ENCODE results near the gene ITM2B.
"Not testable (repeated sequence)": the region's sequence is repeated elsewhere in the genome, so short reads cannot be mapped to it uniquely, and the experiment has no call there.

The ITM2B gene

GRCh38 chr13:48214519-48215121, 18.4 kb upstream of the ITM2B start:
- H3K4me3 ChIP-seq (IDR thresholded peaks at IDR 0.05; ENCODE audit: insufficient read depth, low read depth, low read length), result no peak overlapping the region
- no peak overlapping the region for H3K9ac ChIP-seq
- TF ChIP-seq CTCF (conservative IDR thresholded peaks at IDR 0.05; ENCODE audit: low read depth, low read length), result no peak
- no peaks in the 10 kb centered on the region for H3K4me1 ChIP-seq (ENCODE audit: low read depth, poor library complexity, severe bottlenecking)
- H3K27ac ChIP-seq, result no peak overlapping the region
- H3K4me2 ChIP-seq, result no peak overlapping the region
- H3K79me2 ChIP-seq (ENCODE audit: insufficient read depth, low read depth), result no peaks in the 10 kb centered on the region
- H3K36me3 ChIP-seq (ENCODE audit: insufficient read depth), result no peaks in the 10 kb centered on the region
- no peaks in the 10 kb centered on the region for H3K27me3 ChIP-seq (ENCODE audit: insufficient read depth, low read depth)
- no peaks in the 10 kb centered on the region for H4K20me1 ChIP-seq (ENCODE audit: insufficient read depth)
- no peak overlapping the region for H2AFZ ChIP-seq (ENCODE audit: low read depth)

- H4K20me1 ChIP-seq (ENCODE audit: insufficient read depth); H3K27ac ChIP-seq; H3K36me3 ChIP-seq (ENCODE audit: insufficient read depth); H3K4me2 ChIP-seq; H3K79me2 ChIP-seq (ENCODE audit: insufficient read depth, low read depth); H3K4me3 ChIP-seq (IDR thresholded peaks at IDR 0.05; ENCODE audit: insufficient read depth, low read depth, low read length); H3K27me3 ChIP-seq (ENCODE audit: insufficient read depth, low read depth); H2AFZ ChIP-seq (ENCODE audit: low read depth); H3K4me1 ChIP-seq (ENCODE audit: low read depth, poor library complexity, severe bottlenecking); H3K9ac ChIP-seq: not testable (repeated sequence)
These were observed 17.3 kb upstream of the ITM2B start for GRCh38 chr13:48215511-48216203.

DNA sequence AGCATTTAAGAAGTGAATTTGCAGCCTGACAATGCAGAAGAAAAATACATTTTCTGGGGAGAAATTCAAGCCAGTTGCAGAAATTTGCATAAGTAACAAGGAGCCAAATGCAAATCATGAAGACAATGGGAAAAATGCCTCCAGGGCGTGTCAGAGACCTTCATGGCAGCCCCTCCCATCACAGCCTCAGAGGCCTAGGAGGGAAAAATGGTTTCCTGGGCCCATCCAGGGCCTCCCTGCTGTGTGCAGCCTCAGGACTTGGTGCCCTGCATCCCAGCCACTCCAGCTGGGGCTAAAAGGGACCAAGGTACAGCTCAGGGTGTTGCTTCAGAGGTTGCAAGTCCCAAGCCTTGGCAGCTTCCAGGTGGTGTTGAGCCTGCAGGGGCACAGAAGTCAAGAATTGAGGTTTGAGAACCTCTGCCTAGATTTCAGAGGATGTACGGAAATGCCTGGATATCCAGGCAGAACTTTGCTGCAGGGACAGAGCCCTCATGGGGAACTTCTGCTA, 16.7 kb upstream of the ITM2B start:
- no peaks in the 10 kb centered on the region for H3K79me2 ChIP-seq (ENCODE audit: insufficient read depth, low read depth)
- H3K4me3 ChIP-seq (IDR thresholded peaks at IDR 0.05; ENCODE audit: insufficient read depth, low read depth, low read length), result no peak overlapping the region
- H3K9ac ChIP-seq, result no peak overlapping the region
- no peak for TF ChIP-seq CTCF (conservative IDR thresholded peaks at IDR 0.05; ENCODE audit: low read depth, low read length)
- no peak overlapping the region for H3K27ac ChIP-seq
- H3K4me2 ChIP-seq, result no peak overlapping the region
- no peaks in the 10 kb centered on the region for H3K4me1 ChIP-seq (ENCODE audit: low read depth, poor library complexity, severe bottlenecking)
- no peaks in the 10 kb centered on the region for H3K36me3 ChIP-seq (ENCODE audit: insufficient read depth)
- no peaks in the 10 kb centered on the region for H3K27me3 ChIP-seq (ENCODE audit: insufficient read depth, low read depth)
- no peak overlapping the region for H2AFZ ChIP-seq (ENCODE audit: low read depth)
- H4K20me1 ChIP-seq (ENCODE audit: insufficient read depth), result no peaks in the 10 kb centered on the region

DNA sequence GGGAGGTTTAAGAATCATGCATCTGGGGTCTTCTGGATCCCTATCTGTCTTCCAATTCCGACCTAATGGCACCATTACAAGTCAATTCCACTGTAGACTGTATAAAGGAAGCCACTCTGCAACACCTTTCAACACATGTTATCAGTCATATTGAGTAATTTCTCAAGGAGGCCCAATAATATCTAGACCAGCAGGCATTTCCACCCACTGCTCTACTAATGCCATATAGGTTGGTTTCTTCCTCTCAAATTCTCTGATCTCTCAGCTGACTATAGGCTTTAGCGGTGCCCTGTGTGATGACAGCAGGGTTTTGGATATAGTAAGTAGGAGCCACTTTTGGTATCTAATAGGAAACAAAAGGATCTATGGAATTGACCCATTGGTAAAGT, 12.4 kb upstream of the ITM2B start:
- Histone ChIP-seq H3K4me2 (no peak overlapping the region), H3K79me2 (ENCODE audit: insufficient read depth, low read depth) (no peaks in the 10 kb centered on the region), H3K4me1 (ENCODE audit: low read depth, poor library complexity, severe bottlenecking) (no peaks in the 10 kb centered on the region), H2AFZ (ENCODE audit: low read depth) (no peak overlapping the region), H3K27me3 (ENCODE audit: insufficient read depth, low read depth) (no peaks in the 10 kb centered on the region), H3K9ac (no peak overlapping the region), H3K27ac (no peak overlapping the region), H3K36me3 (ENCODE audit: insufficient read depth) (no peaks in the 10 kb centered on the region), H4K20me1 (ENCODE audit: insufficient read depth) (no peaks in the 10 kb centered on the region), H3K4me3 (IDR thresholded peaks at IDR 0.05; ENCODE audit: insufficient read depth, low read depth, low read length) (no peak overlapping the region)
- TF ChIP-seq CTCF (conservative IDR thresholded peaks at IDR 0.05; ENCODE audit: low read depth, low read length), result no peak
